ENCODE results near the gene ATP5MC2.

ATP5MC2 gene

DNA sequence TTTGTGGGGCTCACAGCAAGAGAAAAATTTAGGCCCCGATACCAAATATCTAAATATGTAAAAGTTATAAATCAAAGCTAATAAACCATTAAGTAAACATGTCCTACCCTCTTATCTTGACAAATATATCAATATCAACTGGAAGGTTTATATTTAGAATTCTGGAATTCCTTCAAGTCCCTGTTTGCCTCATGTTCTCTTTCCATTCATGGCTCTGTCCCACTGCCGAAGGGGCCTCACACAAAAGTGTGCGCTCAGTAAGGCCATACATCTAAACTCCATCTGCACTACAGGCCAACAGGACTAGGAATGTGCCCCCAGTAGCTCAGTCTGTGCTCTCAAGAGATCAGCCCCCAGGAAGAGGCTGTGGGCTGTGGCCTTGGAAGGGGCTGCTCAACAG, 10.6 kb upstream of the ATP5MC2 start:
- ATAC-seq (ENCODE audit: insufficient read depth, low read depth) (no peak), DNase-seq (no peak)
- Histone ChIP-seq H3K4me2 (ENCODE audit: insufficient read depth, low read length) (no peak overlapping the region), H3K27me3 (ENCODE audit: insufficient read depth, low read length, poor library complexity) (peaks cover 5% of the 10 kb centered on the region), H2AFZ (ENCODE audit: low read depth, low read length) (no peak overlapping the region), H3K4me1 (ENCODE audit: insufficient read depth, low read length) (no peaks in the 10 kb centered on the region), H3K36me3 (ENCODE audit: insufficient read depth, low read length) (no peaks in the 10 kb centered on the region), H3K9me3 (ENCODE audit: insufficient read depth, low read length, severe bottlenecking) (no peaks in the 10 kb centered on the region), H3K9ac (ENCODE audit: low read depth, low read length) (no peak overlapping the region), H3K4me3 (ENCODE audit: low read depth in 1 of 2, low read length in 2 of 2) (no peak overlapping the region), H4K20me1 (ENCODE audit: insufficient read depth, low read length) (no peaks in the 10 kb centered on the region), H3K27ac (ENCODE audit: low read length) (no peak overlapping the region), H3K79me2 (ENCODE audit: insufficient read depth, low read length) (no peaks in the 10 kb centered on the region)
- TF ChIP-seq CTCF (IDR thresholded peaks at IDR 0.05; ENCODE audit: borderline replicate concordance, extremely low read depth, low read length, poor library complexity, severe bottlenecking) (no peak), EZH2 (IDR thresholded peaks at IDR 0.05; ENCODE audit: borderline replicate concordance, low read depth, low read length, severe bottlenecking) (no peak)

GRCh38 chr12:53684654-53685220, 8.9 kb upstream of the ATP5MC2 start:
- ATAC-seq (ENCODE audit: insufficient read depth, low read depth), result no peak
- H3K27ac ChIP-seq (ENCODE audit: low read length), result no peak overlapping the region
- TF ChIP-seq EZH2 (IDR thresholded peaks at IDR 0.05; ENCODE audit: borderline replicate concordance, low read depth, low read length, severe bottlenecking) (no peak), CTCF (IDR thresholded peaks at IDR 0.05; ENCODE audit: borderline replicate concordance, extremely low read depth, low read length, poor library complexity, severe bottlenecking) (no peak)

GRCh38 chr12:53683983-53684382, 8.1 kb upstream of the ATP5MC2 start:
- H3K4me1 ChIP-seq (ENCODE audit: insufficient read depth, low read length), result no peaks in the 10 kb centered on the region

More at GRCh38 chr12:53684654-53685220, 8.9 kb upstream of the ATP5MC2 start:
- Histone ChIP-seq H3K4me1 (ENCODE audit: insufficient read depth, low read length) (no peaks in the 10 kb centered on the region), H3K79me2 (ENCODE audit: insufficient read depth, low read length) (no peaks in the 10 kb centered on the region), H3K4me2 (ENCODE audit: insufficient read depth, low read length) (no peak overlapping the region), H3K27me3 (ENCODE audit: insufficient read depth, low read length, poor library complexity) (peaks cover 5% of the 10 kb centered on the region), H2AFZ (ENCODE audit: low read depth, low read length) (no peak overlapping the region), H3K36me3 (ENCODE audit: insufficient read depth, low read length) (no peaks in the 10 kb centered on the region), H3K4me3 (ENCODE audit: low read depth in 1 of 2, low read length in 2 of 2) (no peak overlapping the region), H3K9ac (ENCODE audit: low read depth, low read length) (no peak overlapping the region), H4K20me1 (ENCODE audit: insufficient read depth, low read length) (no peaks in the 10 kb centered on the region), H3K9me3 (ENCODE audit: insufficient read depth, low read length, severe bottlenecking) (no peaks in the 10 kb centered on the region)
- no peak for DNase-seq

More at GRCh38 chr12:53683983-53684382, 8.1 kb upstream of the ATP5MC2 start:
- ATAC-seq (ENCODE audit: insufficient read depth, low read depth) (no peak), DNase-seq (no peak)
- H4K20me1 ChIP-seq (ENCODE audit: insufficient read depth, low read length), result no peaks in the 10 kb centered on the region
- H3K9me3 ChIP-seq (ENCODE audit: insufficient read depth, low read length, severe bottlenecking), result no peaks in the 10 kb centered on the region
- no peaks in the 10 kb centered on the region for H3K36me3 ChIP-seq (ENCODE audit: insufficient read depth, low read length)
- no peak overlapping the region for H3K27ac ChIP-seq (ENCODE audit: low read length)
- H3K79me2 ChIP-seq (ENCODE audit: insufficient read depth, low read length), result no peaks in the 10 kb centered on the region
- H3K9ac ChIP-seq (ENCODE audit: low read depth, low read length), result no peak overlapping the region
- no peak overlapping the region for H3K4me3 ChIP-seq (ENCODE audit: low read depth in 1 of 2, low read length in 2 of 2)
- no peak for TF ChIP-seq EZH2 (IDR thresholded peaks at IDR 0.05; ENCODE audit: borderline replicate concordance, low read depth, low read length, severe bottlenecking)
- no peak for TF ChIP-seq CTCF (IDR thresholded peaks at IDR 0.05; ENCODE audit: borderline replicate concordance, extremely low read depth, low read length, poor library complexity, severe bottlenecking)
- H2AFZ ChIP-seq (ENCODE audit: low read depth, low read length), result no peak overlapping the region
- H3K27me3 ChIP-seq (ENCODE audit: insufficient read depth, low read length, poor library complexity), result peaks cover 4% of the 10 kb centered on the region
- no peak overlapping the region for H3K4me2 ChIP-seq (ENCODE audit: insufficient read depth, low read length)
